Neural progenitor cell (in vitro differentiated cells): ENCODE results near the gene ADNP2. TPM values are rescaled to one million over a fixed set of nuclear protein-coding genes. Genes with fewer than 3 reads are reported as not detected.

Experiments used
- DNase-seq: peaks from one replicate; pipeline ENCODE4 v3.0.0-alpha.2; 2016; ENCODE audit warnings: low spot score
- H2AFZ ChIP-seq: fragments of 200-600 bp; sonication (generic); replicated peaks from 2 replicates; pipeline ENCODE4 v1.6.1; 2016; ENCODE audit warnings: antibody characterized with exemption
- H3F3A ChIP-seq: fragments of 200-600 bp; sonication (generic); 2 replicates; pipeline ENCODE4 v1.6.1; 2016; ENCODE audit warnings: antibody characterized with exemption, low read depth
- H3K27ac ChIP-seq: fragments of 200-600 bp; sonication (generic); 2 replicates; pipeline ENCODE4 v1.5.1; 2016; ENCODE audit warnings: mild to moderate bottlenecking
- H3K27me3 ChIP-seq: fragments of 200-600 bp; sonication (generic); 2 replicates; pipeline ENCODE4 v1.6.1; 2016; ENCODE audit warnings: mild to moderate bottlenecking, moderate library complexity
- H3K36me3 ChIP-seq: fragments of 200-600 bp; sonication (generic); 2 replicates; pipeline ENCODE4 v1.5.1; 2016
- H3K4me1 ChIP-seq: fragments of 200-600 bp; sonication (generic); 2 replicates; pipeline ENCODE4 v1.6.1; 2016; ENCODE audit warnings: mixed run types
- H3K4me2 ChIP-seq: fragments of 200-600 bp; sonication (generic); 2 replicates; pipeline ENCODE4 v1.6.1; 2016
- H3K4me3 ChIP-seq: fragments of 200-600 bp; sonication (generic); 2 replicates; pipeline ENCODE4 v1.5.1; 2016
- H3K79me2 ChIP-seq: fragments of 200-600 bp; sonication (generic); 2 replicates; pipeline ENCODE4 v1.6.1; 2016; ENCODE audit warnings: low read depth
- H3K9ac ChIP-seq: fragments of 200-600 bp; sonication (generic); 2 replicates; pipeline ENCODE4 v1.6.1; 2016
- H3K9me3 ChIP-seq: fragments of 200-600 bp; sonication (generic); 2 replicates; pipeline ENCODE4 v1.5.1; 2016; ENCODE audit warnings: low read depth
- H4K20me1 ChIP-seq: fragments of 200-600 bp; sonication (generic); 2 replicates; pipeline ENCODE4 v1.6.1; 2016; ENCODE audit warnings: low read depth
- H3K27ac Mint-ChIP-seq: 3 replicates; pipeline ENCODE4 v1.8.0; 2021; ENCODE audit warnings: mixed read lengths
- H3K27me3 Mint-ChIP-seq: 2 replicates; pipeline ENCODE4 v1.8.0; 2022; ENCODE audit warnings: low read depth, mild to moderate bottlenecking, inconsistent platforms, moderate library complexity, mixed read lengths; ENCODE audit not compliant: insufficient read depth
- H3K36me3 Mint-ChIP-seq: 3 replicates; pipeline ENCODE4 v1.8.0; 2021; ENCODE audit warnings: mixed read lengths
- H3K4me1 Mint-ChIP-seq: 3 replicates; pipeline ENCODE4 v1.8.0; 2021; ENCODE audit warnings: mixed read lengths
- H3K4me3 Mint-ChIP-seq: 3 replicates; pipeline ENCODE4 v1.8.0; 2021; ENCODE audit warnings: mild to moderate bottlenecking, moderate library complexity, mixed read lengths
- H3K9me3 Mint-ChIP-seq: 3 replicates; pipeline ENCODE4 v1.8.0; 2020; ENCODE audit warnings: mixed read lengths
- CTCF ChIP-seq: fragments of 200-600 bp; sonication (generic); IDR thresholded peaks from 2 replicates; pipeline ENCODE4 v1.5.1; 2017; ENCODE audit warnings: antibody characterized with exemption, mild to moderate bottlenecking
- EZH2 ChIP-seq: fragments of 200-600 bp; sonication (generic); IDR thresholded peaks from 2 replicates; pipeline ENCODE4 v1.6.1; 2017; ENCODE audit warnings: antibody characterized with exemption, mild to moderate bottlenecking, moderate library complexity
- EZH2phosphoT487 ChIP-seq: fragments of 200-600 bp; sonication (generic); IDR thresholded peaks from 2 replicates; pipeline ENCODE4 v1.6.1; 2017; ENCODE audit warnings: antibody characterized with exemption
- total RNA-seq: library from RNA; depleted of rRNA; stranded (reverse); fragments of >200 nt; gene quantifications from 2 replicates; pipeline ENCODE4 v1.2.3, GENCODE V29; 2015; ENCODE audit warnings: low replicate concordance

The ADNP2 gene
- total RNA-seq, 1 donor from 2014 or later: 72.4 TPM

DNA sequence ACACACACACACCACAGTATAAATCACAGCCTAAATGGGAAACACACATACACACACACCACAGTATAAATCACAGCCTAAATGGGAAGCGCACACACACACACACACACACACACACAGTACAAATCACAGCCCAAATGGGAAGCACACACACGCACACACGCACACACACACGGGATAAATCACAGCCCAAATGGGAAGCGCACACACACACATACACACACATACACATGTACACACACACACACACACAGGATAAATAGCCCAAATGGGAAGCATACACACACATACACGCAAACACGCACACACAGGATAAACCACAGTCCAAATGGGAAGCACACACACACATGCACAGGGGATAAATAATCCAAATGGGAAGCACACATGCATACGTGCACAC lies 68.1 kb downstream of the ADNP2 start:
- TF ChIP-seq CTCF (no peak), EZH2 (no peak), EZH2phosphoT487 (no peak)
- H4K20me1 ChIP-seq: peaks cover 12% of the 10 kb centered on the region
- no peaks in the 10 kb centered on the region for H3F3A ChIP-seq
- no peaks in the 10 kb centered on the region for H3K27me3 ChIP-seq
- H3K4me3 Mint-ChIP-seq: no peak overlapping the region
- no peaks in the 10 kb centered on the region for H3K79me2 ChIP-seq
- peaks cover 3% of the 10 kb centered on the region for H3K9me3 Mint-ChIP-seq
- no peak overlapping the region for H3K27ac ChIP-seq
- no peak overlapping the region for H3K4me2 ChIP-seq
- H3K9ac ChIP-seq: no peak overlapping the region
- H3K27ac Mint-ChIP-seq: peak overlapping the region; percentile 4
- no peaks in the 10 kb centered on the region for H3K4me1 ChIP-seq
- no peaks in the 10 kb centered on the region for H3K9me3 ChIP-seq
- no peak for DNase-seq
- H3K4me3 ChIP-seq: no peak overlapping the region
- no peaks in the 10 kb centered on the region for H3K36me3 ChIP-seq
- peaks cover 4% of the 10 kb centered on the region for H3K27me3 Mint-ChIP-seq
- H3K4me1 Mint-ChIP-seq: peaks cover 32% of the 10 kb centered on the region
- H2AFZ ChIP-seq: no peak overlapping the region
- peaks cover 12% of the 10 kb centered on the region for H3K36me3 Mint-ChIP-seq

DNA sequence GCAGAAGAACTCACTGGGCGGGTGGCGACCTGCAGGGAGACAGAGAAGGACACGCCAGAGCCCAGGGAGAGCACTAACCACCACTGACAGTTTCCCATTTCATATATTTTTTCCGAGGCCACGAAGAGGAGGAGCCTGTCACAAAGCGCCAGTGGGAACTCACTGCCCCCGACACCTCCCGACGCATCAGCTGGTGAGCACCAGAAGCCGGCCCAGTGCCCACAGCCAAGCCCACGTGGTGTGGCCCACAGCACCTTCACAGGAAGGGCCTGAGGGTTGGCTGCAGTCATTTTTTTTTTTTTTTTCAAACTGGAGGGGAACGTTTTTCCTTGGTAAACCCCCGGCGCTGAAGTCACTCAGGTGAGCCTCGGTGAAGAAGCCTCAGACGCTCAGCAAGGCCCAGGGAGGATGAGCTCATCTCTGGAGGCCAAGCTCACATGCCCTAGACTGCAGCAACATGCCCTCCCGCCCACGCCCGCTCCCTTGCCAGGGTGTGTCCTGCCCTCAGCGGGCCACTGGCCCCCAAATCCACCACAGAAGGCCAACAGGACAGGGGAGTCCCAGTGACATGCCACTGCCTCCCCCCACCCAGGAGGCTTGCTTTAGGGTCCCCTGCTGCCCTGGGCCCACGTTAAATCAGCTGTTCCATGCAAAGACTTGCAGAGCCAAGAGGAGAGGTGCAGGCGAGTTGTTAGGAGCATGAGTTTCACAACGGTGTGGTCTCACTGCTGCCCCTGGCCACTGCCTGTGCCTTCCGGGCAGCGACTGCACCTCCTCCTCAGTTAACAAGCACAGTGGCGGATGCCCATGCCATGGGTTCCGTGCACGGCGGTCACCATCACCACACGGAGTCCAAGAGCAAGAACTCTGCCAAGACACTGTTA lies 70.1 kb downstream of the ADNP2 start:
- Histone ChIP-seq H3K27me3 (no peaks in the 10 kb centered on the region), H3K9me3 (no peaks in the 10 kb centered on the region), H3K4me2 (no peak overlapping the region), H3K79me2 (no peaks in the 10 kb centered on the region), H3K27ac (no peak overlapping the region), H2AFZ (no peak overlapping the region), H3K4me3 (no peak overlapping the region), H4K20me1 (peaks cover 10% of the 10 kb centered on the region), H3F3A (no peaks in the 10 kb centered on the region), H3K36me3 (no peaks in the 10 kb centered on the region), H3K9ac (no peak overlapping the region), H3K4me1 (no peaks in the 10 kb centered on the region)
- Mint-ChIP-seq H3K4me3 (no peak overlapping the region), H3K27ac (peak overlapping the region; percentile 50), H3K9me3 (peaks cover 3% of the 10 kb centered on the region), H3K27me3 (peaks cover 4% of the 10 kb centered on the region), H3K36me3 (peaks cover 12% of the 10 kb centered on the region), H3K4me1 (peaks cover 32% of the 10 kb centered on the region)
- TF ChIP-seq EZH2phosphoT487 (no peak), EZH2 (no peak), CTCF (no peak)
- DNase-seq: no peak

GRCh38 chr18:80179857-80180558 lies 70.9 kb downstream of the ADNP2 start:
- no peaks in the 10 kb centered on the region for H3K36me3 ChIP-seq
- DNase-seq: no peak
- H3K9me3 ChIP-seq: no peaks in the 10 kb centered on the region
- H3K4me1 Mint-ChIP-seq: peaks cover 32% of the 10 kb centered on the region
- H3K27ac Mint-ChIP-seq: peak overlapping the region; percentile 50
- H3K4me2 ChIP-seq: no peak overlapping the region
- H3K9ac ChIP-seq: no peak overlapping the region
- H3K9me3 Mint-ChIP-seq: peaks cover under 1% of the 10 kb centered on the region
- no peak overlapping the region for H3K27ac ChIP-seq
- peaks cover 10% of the 10 kb centered on the region for H4K20me1 ChIP-seq
- no peak overlapping the region for H3K4me3 ChIP-seq
- no peaks in the 10 kb centered on the region for H3F3A ChIP-seq
- no peak overlapping the region for H3K4me3 Mint-ChIP-seq
- peaks cover 9% of the 10 kb centered on the region for H3K36me3 Mint-ChIP-seq
- no peak for TF ChIP-seq EZH2phosphoT487
- no peak for TF ChIP-seq CTCF
- no peak for TF ChIP-seq EZH2
- H3K27me3 Mint-ChIP-seq: peaks cover 4% of the 10 kb centered on the region
- no peaks in the 10 kb centered on the region for H3K79me2 ChIP-seq
- H3K27me3 ChIP-seq: no peaks in the 10 kb centered on the region
- H2AFZ ChIP-seq: no peak overlapping the region
- no peaks in the 10 kb centered on the region for H3K4me1 ChIP-seq
